GM10847 (cell line): Measurements from ENCODE around the gene RAB9A.

Experiments
- POLR2A ChIP-seq: IDR thresholded peaks from 2 replicates; pipeline ENCODE4 v1.6.1; 2011; ENCODE audit not compliant: insufficient read length; ENCODE audit errors: extremely low read depth

Gene RAB9A

GRCh38 chrX:13719192-13719856 lies 30.4 kb downstream of the RAB9A start:
- TF ChIP-seq POLR2A = no peak

DNA sequence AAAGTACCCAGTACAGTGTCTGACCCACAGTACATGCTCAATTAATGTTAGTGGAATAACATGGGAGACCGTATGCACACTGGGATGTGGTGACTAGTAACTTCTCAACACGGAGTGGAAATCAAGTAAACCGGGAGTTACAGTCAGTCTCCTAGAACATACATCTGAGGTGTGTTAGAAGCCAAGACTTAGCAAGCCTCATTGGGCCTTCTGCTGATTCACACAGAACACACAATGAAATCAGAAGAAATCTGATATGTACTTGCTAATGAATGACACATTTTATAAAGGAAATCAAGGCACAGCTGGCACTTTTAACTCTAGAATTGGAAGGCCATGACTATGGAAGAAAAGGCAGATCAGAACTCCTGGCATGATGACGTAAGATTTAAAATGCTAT lies 32.4 kb downstream of the RAB9A start:
- TF ChIP-seq POLR2A = no peak

DNA sequence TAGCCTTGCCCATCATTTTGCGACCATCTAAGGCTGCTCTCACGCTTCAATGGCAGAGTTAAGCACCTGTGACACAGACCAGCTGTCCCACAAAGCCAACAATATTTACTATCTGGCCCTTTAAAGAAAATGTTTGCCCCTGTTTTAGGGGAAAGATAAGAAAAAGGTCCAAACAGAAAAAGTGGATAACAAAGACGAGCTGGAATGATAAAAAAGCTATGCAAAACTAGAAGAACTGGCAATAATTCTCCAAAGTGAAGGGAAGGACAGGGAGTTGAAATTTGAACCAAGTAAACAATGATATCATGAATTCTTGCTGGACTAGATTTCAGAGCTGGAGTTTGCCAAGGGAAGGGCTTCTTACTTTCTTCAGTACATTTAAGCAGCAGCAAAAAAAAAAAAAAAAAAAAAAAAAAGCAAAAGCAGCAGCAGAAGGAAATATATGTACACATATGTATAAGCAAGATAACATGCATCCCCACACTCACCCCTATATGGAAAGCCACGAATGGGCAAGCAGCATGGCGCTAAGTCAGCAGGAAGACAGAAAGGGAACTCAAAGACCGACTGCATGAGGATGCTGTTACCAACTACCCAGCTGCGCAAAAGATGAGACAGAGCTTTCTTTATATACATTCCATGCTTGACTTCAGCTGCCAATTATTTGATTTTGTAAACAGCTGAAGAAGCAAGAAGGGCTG lies 33.0 kb downstream of the RAB9A start:
- no peak for TF ChIP-seq POLR2A

DNA sequence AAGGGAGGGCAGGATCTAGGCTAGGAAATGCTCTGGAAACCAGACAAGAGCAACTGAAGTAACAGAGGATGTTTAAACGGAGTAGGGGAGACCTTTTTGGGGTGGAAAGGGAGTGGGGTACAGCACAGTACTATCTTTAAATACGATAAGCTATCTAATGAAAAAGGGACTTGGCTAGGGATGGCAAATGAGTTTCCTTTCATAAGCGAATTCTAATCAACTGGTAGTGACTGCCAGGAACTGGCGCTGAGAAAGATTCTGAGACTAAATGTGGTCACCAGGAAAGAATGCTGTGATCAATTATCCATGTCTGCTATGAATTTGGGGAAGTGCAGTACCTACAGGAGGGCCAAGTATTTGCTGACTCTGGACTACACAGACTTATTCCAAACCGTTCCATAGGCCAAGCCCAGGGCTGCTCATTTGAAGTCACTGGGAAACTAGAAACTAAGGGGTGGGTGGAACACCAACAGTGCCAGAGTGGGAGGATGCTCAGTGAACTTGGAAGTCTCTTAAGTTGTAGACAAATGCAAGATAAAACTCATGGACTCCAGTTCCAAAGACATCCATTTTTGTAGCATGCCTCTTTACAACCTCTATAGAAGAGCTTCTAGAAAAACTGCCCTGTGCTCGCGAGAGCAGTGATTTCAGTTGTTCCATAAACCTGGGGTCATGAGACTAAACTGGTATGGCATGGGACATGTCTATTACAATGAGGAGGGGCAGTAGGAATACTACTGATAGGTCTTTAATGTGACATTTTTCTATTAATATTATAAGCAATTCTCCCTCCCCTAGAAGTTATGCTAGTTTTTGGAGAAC lies 43.5 kb downstream of the RAB9A start:
- no peak for TF ChIP-seq POLR2A

GRCh38 chrX:13733506-13733905 lies 44.6 kb downstream of the RAB9A start:
- no peak for TF ChIP-seq POLR2A

DNA sequence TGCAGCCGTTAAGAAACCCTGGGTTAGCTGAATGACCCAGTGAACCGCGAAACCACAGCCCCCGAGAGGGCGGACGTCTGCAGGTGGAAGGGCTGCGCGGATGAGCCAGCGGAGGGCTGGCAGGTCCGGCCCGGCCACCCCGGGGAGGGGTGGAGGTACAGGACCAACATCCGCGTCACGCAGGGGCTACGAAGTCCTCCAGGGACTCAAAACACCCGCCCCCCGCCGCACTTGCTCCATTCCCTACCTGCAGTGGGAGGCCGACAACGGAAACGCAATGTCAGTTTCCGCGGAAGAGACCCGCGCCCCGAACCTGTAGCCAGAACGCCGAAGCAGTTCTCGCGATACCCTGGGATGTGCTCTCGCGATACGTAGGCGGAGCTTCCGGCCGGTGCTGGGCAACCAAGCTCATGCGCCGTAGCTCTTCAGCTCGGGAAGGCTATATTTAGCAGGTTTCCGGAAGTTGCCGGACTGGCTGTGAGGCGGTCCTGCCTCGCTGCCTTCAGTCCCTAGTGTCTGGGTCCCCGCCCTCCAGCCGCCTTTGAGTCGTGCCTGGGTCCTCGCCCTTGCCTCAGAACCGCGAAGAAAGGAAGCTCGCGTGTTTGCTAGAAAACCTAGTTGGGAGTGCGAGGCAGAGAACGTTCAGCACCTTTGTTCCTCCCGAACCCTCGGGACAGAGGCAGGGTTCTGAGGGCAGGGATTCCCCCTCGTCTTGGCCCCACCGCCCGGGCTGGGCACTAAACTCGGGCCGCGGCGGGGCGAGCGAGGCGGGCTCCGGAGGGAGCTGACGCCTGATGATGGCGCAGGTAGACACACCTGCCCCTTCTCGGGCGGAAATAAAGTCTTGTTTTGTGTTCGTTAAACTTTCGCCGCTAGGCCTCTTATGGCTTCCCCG lies 45.6 kb downstream of the RAB9A start, which contains the start of the genes OFD1 and TRAPPC2:
TSS of gene OFD1 (plus strand) at position 471 of the 895 bp plus-strand sequence. CDS start at position 795, 324 bp downstream.
TSS of gene TRAPPC2 (minus strand) at position 343 of the 895 bp plus-strand sequence. CDS start 14,657 bp downstream, outside the sequence.
- TF ChIP-seq POLR2A = peak; percentile 40

DNA sequence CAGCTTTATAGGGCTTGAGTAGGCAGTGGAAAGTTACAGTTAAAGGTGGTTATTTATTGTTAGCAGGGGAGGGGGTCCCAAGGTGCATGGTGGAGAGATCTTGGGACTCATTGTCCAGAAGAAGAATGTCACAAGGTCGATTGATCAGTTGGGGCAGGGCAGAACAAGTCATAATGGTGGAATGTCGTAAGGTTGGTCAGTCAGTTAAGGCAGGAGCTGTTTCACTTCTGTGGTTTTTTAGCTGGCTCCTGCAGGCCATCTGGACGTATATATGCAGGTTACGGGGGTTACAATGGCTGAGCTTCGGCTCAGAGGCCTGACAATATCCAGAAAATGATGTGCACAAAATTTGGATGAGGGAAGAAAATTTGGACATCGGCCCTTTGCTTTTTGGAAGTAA lies 52.8 kb downstream of the RAB9A start:
- no peak for TF ChIP-seq POLR2A

- no peak for TF ChIP-seq POLR2A
These were observed 53.7 kb downstream of the RAB9A start for GRCh38 chrX:13742397-13743176.

DNA sequence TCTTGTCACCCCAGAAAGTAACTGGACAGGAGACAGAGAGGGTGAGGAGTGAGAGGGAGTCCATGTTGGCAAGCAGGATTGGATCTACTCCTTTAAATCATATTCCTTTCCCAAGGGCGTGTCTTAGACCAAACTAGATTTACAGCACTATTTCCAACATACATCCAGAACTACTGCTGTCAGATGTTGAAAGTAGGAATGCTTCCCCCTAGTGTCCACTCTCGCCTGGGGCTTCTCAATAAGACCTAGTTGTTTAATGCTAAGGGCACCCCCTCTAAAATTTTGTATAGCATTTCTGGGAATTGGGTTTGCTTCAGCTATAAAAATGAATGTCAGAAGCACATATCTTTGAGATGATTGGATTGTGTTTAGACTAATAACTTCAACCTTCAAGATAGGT lies 58.9 kb downstream of the RAB9A start:
- no peak for TF ChIP-seq POLR2A

DNA sequence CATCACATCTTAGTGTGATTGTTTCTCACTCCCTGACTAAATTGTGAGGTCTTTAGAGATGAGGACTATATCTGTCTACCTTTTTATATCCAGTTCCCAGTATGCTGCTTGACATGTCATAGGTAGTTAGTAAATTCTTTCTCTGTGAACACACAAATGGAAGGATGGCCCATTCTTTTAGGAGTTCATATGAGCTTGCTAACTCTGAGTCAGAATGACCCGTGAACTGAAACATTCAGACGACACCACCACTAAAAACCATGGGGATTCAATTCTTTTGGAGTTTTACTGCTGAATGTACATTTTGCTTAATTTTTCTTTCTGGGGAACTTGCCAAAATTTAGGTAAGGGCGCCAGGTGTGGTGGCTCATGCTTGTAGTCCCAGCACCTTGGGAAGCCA lies 59.6 kb downstream of the RAB9A start:
- no peak for TF ChIP-seq POLR2A

GRCh38 chrX:13750204-13750603 lies 61.3 kb downstream of the RAB9A start:
- TF ChIP-seq POLR2A = no peak

DNA sequence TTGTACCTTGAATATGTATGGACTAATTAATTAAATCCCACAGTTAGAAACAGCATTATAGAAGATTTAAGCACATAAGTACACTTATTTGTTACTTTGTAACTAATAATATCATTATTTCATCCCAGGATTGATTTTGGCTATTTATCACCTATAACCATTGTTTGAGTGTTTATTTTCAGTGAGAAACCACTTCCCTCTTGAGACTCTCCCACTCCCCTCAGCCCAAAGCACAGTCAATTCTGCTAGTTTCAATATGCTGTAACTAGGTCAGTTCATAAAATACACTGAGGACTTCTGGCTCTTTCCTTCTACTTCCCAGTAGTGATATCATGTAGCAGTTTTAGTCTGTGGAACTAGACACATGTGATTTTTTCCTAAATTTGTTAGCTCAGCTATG lies 61.9 kb downstream of the RAB9A start:
- TF ChIP-seq POLR2A = no peak

GRCh38 chrX:13752141-13752540 lies 63.2 kb downstream of the RAB9A start:
- TF ChIP-seq POLR2A = no peak

- no peak for TF ChIP-seq POLR2A
These were observed 63.7 kb downstream of the RAB9A start for GRCh38 chrX:13752646-13753045.
